Measurements from ENCODE around the gene GRB7. TPM values are rescaled to one million over a fixed set of nuclear protein-coding genes. Genes with fewer than 3 reads are reported as not detected.
"Not testable (repeated sequence)": the region's sequence is repeated elsewhere in the genome, so short reads cannot be mapped to it uniquely, and the experiment has no call there.

The GRB7 gene
- total RNA-seq, 1 experiment from 2014 or later, result not detected

- no peak for DNase-seq (ENCODE audit: low read depth)
Observed at GRCh38 chr17:39751637-39752036, 13.9 kb downstream of the GRB7 start.

GRCh38 chr17:39752241-39752881 is 14.6 kb downstream of the GRB7 start:
- no peak for DNase-seq (ENCODE audit: low read depth)

- DNase-seq (ENCODE audit: low read depth), result no peak
Observed at GRCh38 chr17:39753514-39754160, 15.9 kb downstream of the GRB7 start.

GRCh38 chr17:39754161-39754957 is 16.6 kb downstream of the GRB7 start:
- DNase-seq (ENCODE audit: low read depth), result peak; percentile 80

GRCh38 chr17:39754958-39755553 is 17.3 kb downstream of the GRB7 start:
- DNase-seq (ENCODE audit: low read depth), result no peak

GRCh38 chr17:39755554-39756379 is 18.0 kb downstream of the GRB7 start:
- DNase-seq (ENCODE audit: low read depth), result no peak

GRCh38 chr17:39756380-39757079 is 18.8 kb downstream of the GRB7 start:
- DNase-seq (ENCODE audit: low read depth), result no peak

GRCh38 chr17:39757176-39757662 is 19.5 kb downstream of the GRB7 start:
- DNase-seq (ENCODE audit: low read depth), result no peak

- no peak for DNase-seq (ENCODE audit: low read depth)
Observed at GRCh38 chr17:39757931-39758873, 20.5 kb downstream of the GRB7 start.

GRCh38 chr17:39759204-39759603 is 21.5 kb downstream of the GRB7 start:
- DNase-seq (ENCODE audit: low read depth), result no peak

- DNase-seq (ENCODE audit: low read depth), result no peak
Observed at GRCh38 chr17:39761861-39762496, 24.2 kb downstream of the GRB7 start.

- no peak for DNase-seq (ENCODE audit: low read depth)
Observed at GRCh38 chr17:39763051-39763820, 25.5 kb downstream of the GRB7 start.

- DNase-seq (ENCODE audit: low read depth), result not testable (repeated sequence)
Observed at GRCh38 chr17:39764171-39764570, 26.4 kb downstream of the GRB7 start.

- DNase-seq (ENCODE audit: low read depth), result no peak
Observed at GRCh38 chr17:39765175-39765574, 27.4 kb downstream of the GRB7 start.

GRCh38 chr17:39765766-39766165 is 28.0 kb downstream of the GRB7 start:
- DNase-seq (ENCODE audit: low read depth), result no peak

GRCh38 chr17:39767147-39767546 is 29.4 kb downstream of the GRB7 start:
- DNase-seq (ENCODE audit: low read depth), result no peak

- DNase-seq (ENCODE audit: low read depth), result peak; percentile 75
Observed at GRCh38 chr17:39769974-39770587, 32.3 kb downstream of the GRB7 start.

GRCh38 chr17:39772415-39772814 is 34.7 kb downstream of the GRB7 start:
- no peak for DNase-seq (ENCODE audit: low read depth)

Data from RPMI7951 (cell line).